Colonic mucosa (tissue), 4 donors: ENCODE results near the gene ARF1. TPM values are rescaled to one million over a fixed set of nuclear protein-coding genes. Genes with fewer than 3 reads are reported as not detected.
A peak's percentile ranks its signal among the peaks of the same experiment; 100 is the strongest.

ENCODE experiments used
- DNase-seq: peaks from one replicate; pipeline ENCODE4 v3.0.0-alpha.2; 2020
- H3K27ac ChIP-seq: fragments of 200-600 bp; one replicate; pipeline ENCODE4 v1.8.0; 2021
- H3K27me3 ChIP-seq: fragments of 200-600 bp; one replicate; pipeline ENCODE4 v1.8.0; 2021
- H3K36me3 ChIP-seq: fragments of 200-600 bp; one replicate; pipeline ENCODE4 v1.8.0; 2021
- H3K4me1 ChIP-seq: fragments of 200-600 bp; one replicate; pipeline ENCODE4 v1.8.0; 2021; ENCODE audit warnings: mild to moderate bottlenecking
- H3K4me3 ChIP-seq: fragments of 200-600 bp; one replicate; pipeline ENCODE4 v1.8.0; 2021
- H3K9ac ChIP-seq, 2 donors: one replicate each; pipeline ENCODE4 v1.7.0; 2013; ENCODE audit warnings: control low read depth in 2 of 2, low read depth in 2 of 2, low read length in 2 of 2
- H3K9me3 ChIP-seq: fragments of 200-600 bp; one replicate; pipeline ENCODE4 v1.8.0; 2021
- CTCF ChIP-seq: fragments of 200-600 bp; IDR thresholded peaks from one replicate; pipeline ENCODE4 v1.8.0; 2022; ENCODE audit warnings: antibody characterized with exemption, mild to moderate bottlenecking
- intact Hi-C: fragments of 100-400 bp; cut with DNase I; formaldehyde crosslinking; loops from one replicate; pipeline ENCODE4 v1.14.1; 2022
- total RNA-seq, 2 donors: library from RNA; stranded (reverse); fragmentation: NEBNext Ultra II Directional in 1 of 2; extraction: Animal tissue kit (Norgen Biotek cat#: 25700) in 1 of 2; gene quantifications; one replicate each; pipeline ENCODE4 v1.2.1, GENCODE V29; 2021
- donor health status: healthy.
- donor health status: DM: no; HTN: no; CAD: no.
- donor health status: DM: no; HTN: no; CAD: no.

The ARF1 gene
- total RNA-seq, 2 donors from 2014 or later = 522 to 586 TPM

- Histone ChIP-seq H3K9ac (no peak overlapping the region), H3K9me3 (no peaks in the 10 kb centered on the region), H3K36me3 (no peaks in the 10 kb centered on the region), H3K4me1 (peaks cover 8% of the 10 kb centered on the region), H3K27ac (no peak overlapping the region), H3K4me3 (no peak overlapping the region), H3K27me3 (no peaks in the 10 kb centered on the region)
- no peak for TF ChIP-seq CTCF
- DNase-seq = no peak
- intact Hi-C loops = no loop called here
These were observed 3.5 kb upstream of the ARF1 start for GRCh38 chr1:228079013-228079412.

- TF ChIP-seq CTCF = no peak
- intact Hi-C loops = no loop called here
- Histone ChIP-seq H3K27ac (no peak overlapping the region), H3K4me3 (no peak overlapping the region), H3K36me3 (no peaks in the 10 kb centered on the region), H3K27me3 (no peaks in the 10 kb centered on the region), H3K9me3 (no peaks in the 10 kb centered on the region), H3K9ac (no peak overlapping the region), H3K4me1 (peaks cover 14% of the 10 kb centered on the region)
- no peak for DNase-seq
These were observed 2.8 kb upstream of the ARF1 start for GRCh38 chr1:228079601-228080263.

GRCh38 chr1:228081144-228081543 lies 1.4 kb upstream of the ARF1 start:
- H3K4me1 ChIP-seq = peaks cover 27% of the 10 kb centered on the region
- TF ChIP-seq CTCF = no peak

GRCh38 chr1:228081578-228082213 lies 812 bp upstream of the ARF1 start:
- no peaks in the 10 kb centered on the region for H3K9me3 ChIP-seq
- no peak for DNase-seq
- TF ChIP-seq CTCF = no peak
- peaks cover 30% of the 10 kb centered on the region for H3K4me1 ChIP-seq
- peak overlapping the region; percentile 93 to 97 for H3K9ac ChIP-seq
- no peaks in the 10 kb centered on the region for H3K27me3 ChIP-seq
- intact Hi-C loops = no loop called here
- H3K27ac ChIP-seq = peak overlapping the region; percentile 96
- no peaks in the 10 kb centered on the region for H3K36me3 ChIP-seq
- H3K4me3 ChIP-seq = peak overlapping the region; percentile 92

More at GRCh38 chr1:228081144-228081543, 1.4 kb upstream of the ARF1 start:
- Histone ChIP-seq H3K27me3 (no peaks in the 10 kb centered on the region), H3K9ac (peak overlapping the region; percentile 93 to 97), H3K9me3 (no peaks in the 10 kb centered on the region), H3K27ac (no peak overlapping the region), H3K4me3 (peak overlapping the region; percentile 92), H3K36me3 (no peaks in the 10 kb centered on the region)
- intact Hi-C loops = no loop called here
- DNase-seq = no peak

- Histone ChIP-seq H3K4me1 (peaks cover 41% of the 10 kb centered on the region), H3K27ac (peak overlapping the region; percentile 96), H3K4me3 (peak overlapping the region; percentile 92), H3K9ac (peak overlapping the region; percentile 97 to 100), H3K9me3 (no peaks in the 10 kb centered on the region), H3K27me3 (no peaks in the 10 kb centered on the region), H3K36me3 (no peaks in the 10 kb centered on the region)
- intact Hi-C loops = no loop called here
- TF ChIP-seq CTCF = no peak
- DNase-seq = peak; percentile 64
These were observed 686 bp downstream of the ARF1 start for GRCh38 chr1:228082918-228083870.
